Loucy (cell line): ENCODE measurements around the gene UNC45A.
A peak's percentile ranks its signal among the peaks of the same experiment; 100 is the strongest.

Source experiments
- H2AFZ ChIP-seq: fragments of 200-600 bp; sonication (generic); 2 replicates; pipeline ENCODE4 v1.6.0; 2016; ENCODE audit warnings: antibody characterized with exemption, mild to moderate bottlenecking, low read length, moderate library complexity
- H3F3A ChIP-seq: fragments of 200-600 bp; 2 replicates; pipeline ENCODE4 v1.6.0; 2016; ENCODE audit warnings: antibody characterized with exemption, low read depth, mild to moderate bottlenecking
- H3K27me3 ChIP-seq: fragments of 200-600 bp; sonication (generic); 2 replicates; pipeline ENCODE4 v1.6.1; 2014; ENCODE audit warnings: low read length, mild to moderate bottlenecking; ENCODE audit not compliant: insufficient read depth, poor library complexity, severe bottlenecking
- H3K36me3 ChIP-seq: fragments of 200-600 bp; sonication (generic); 2 replicates; pipeline ENCODE4 v1.6.1; 2016; ENCODE audit warnings: low read length; ENCODE audit not compliant: insufficient read depth
- H3K4me1 ChIP-seq: fragments of 200-600 bp; sonication (generic); 2 replicates; pipeline ENCODE4 v1.5.1; 2014; ENCODE audit warnings: low read length, mild to moderate bottlenecking; ENCODE audit not compliant: insufficient read depth, poor library complexity, severe bottlenecking
- H3K4me2 ChIP-seq: fragments of 200-600 bp; sonication (generic); 2 replicates; pipeline ENCODE4 v1.6.0; 2014; ENCODE audit warnings: antibody characterized with exemption, low read length, low read depth, mild to moderate bottlenecking; ENCODE audit not compliant: poor library complexity, severe bottlenecking
- H3K4me3 ChIP-seq: fragments of 200-600 bp; sonication (generic); 2 replicates; pipeline ENCODE4 v1.5.1; 2014; ENCODE audit warnings: low read length, mild to moderate bottlenecking, mixed read lengths; ENCODE audit not compliant: poor library complexity, severe bottlenecking
- H3K79me2 ChIP-seq: fragments of 200-600 bp; sonication (generic); 2 replicates; pipeline ENCODE4 v1.6.1; 2014; ENCODE audit warnings: low read length; ENCODE audit not compliant: insufficient read depth
- H3K9ac ChIP-seq: fragments of 200-600 bp; sonication (generic); 2 replicates; pipeline ENCODE4 v1.6.0; 2014; ENCODE audit warnings: mild to moderate bottlenecking, low read depth, low read length, moderate library complexity; ENCODE audit not compliant: poor library complexity, severe bottlenecking
- H3K9me2 ChIP-seq: fragments of 200-600 bp; sonication (generic); replicated peaks from 2 replicates; pipeline ENCODE4 v1.6.1; 2016; ENCODE audit warnings: low read depth, low read length, mixed read lengths
- H3K9me3 ChIP-seq: fragments of 200-600 bp; sonication (generic); 2 replicates; pipeline ENCODE4 v1.6.1; 2014; ENCODE audit warnings: mild to moderate bottlenecking, antibody characterized with exemption, low read length, low read depth; ENCODE audit not compliant: insufficient read depth
- H4K20me1 ChIP-seq: fragments of 200-600 bp; sonication (generic); 2 replicates; pipeline ENCODE4 v1.6.0; 2014; ENCODE audit warnings: antibody characterized with exemption, low read length, mild to moderate bottlenecking; ENCODE audit not compliant: insufficient read depth, poor library complexity, severe bottlenecking
- CTCF ChIP-seq: fragments of 200-600 bp; sonication (generic); conservative IDR thresholded peaks from 2 replicates; pipeline ENCODE4 v1.5.1; 2014; ENCODE audit warnings: mild to moderate bottlenecking, antibody characterized with exemption, low read length
- EZH2phosphoT487 ChIP-seq: fragments of 200-600 bp; IDR thresholded peaks from 2 replicates; pipeline ENCODE4 v1.6.1; 2018; ENCODE audit warnings: antibody characterized with exemption, mild to moderate bottlenecking, moderate library complexity, borderline replicate concordance

The UNC45A gene

GRCh38 chr15:90931575-90931827, 3.6 kb upstream of the UNC45A start:
- H4K20me1 ChIP-seq, result peaks cover 11% of the 10 kb centered on the region
- peak overlapping the region; percentile 85 for H3K4me2 ChIP-seq
- no peaks in the 10 kb centered on the region for H3K9me2 ChIP-seq
- peaks cover 30% of the 10 kb centered on the region for H3K79me2 ChIP-seq
- no peaks in the 10 kb centered on the region for H3K27me3 ChIP-seq
- peak overlapping the region; percentile 85 for H3K4me3 ChIP-seq
- no peak overlapping the region for H2AFZ ChIP-seq
- H3K36me3 ChIP-seq, result no peaks in the 10 kb centered on the region
- no peaks in the 10 kb centered on the region for H3K9me3 ChIP-seq
- TF ChIP-seq CTCF (no peak), EZH2phosphoT487 (no peak)
- peaks cover 40% of the 10 kb centered on the region for H3K4me1 ChIP-seq
- 0 out of 2 replicates have a peak, but pooled peaks cover 5% of the 10 kb centered on the region for H3F3A ChIP-seq
- H3K9ac ChIP-seq, result peak overlapping the region; percentile 82

GRCh38 chr15:90931828-90932659, 3.0 kb upstream of the UNC45A start, which contains the start of gene HDDC3:
Gene HDDC3 (minus strand): TSS chr15:90932549. CDS start chr15:90932540, 9 bp downstream.
- Histone ChIP-seq H3K36me3 (no peaks in the 10 kb centered on the region), H2AFZ (peak within 1 kb of the TSS; percentile 81), H3K9me2 (no peaks in the 10 kb centered on the region), H3K4me2 (peak within 1 kb of the TSS; percentile 85), H3K79me2 (peaks cover 36% of the 10 kb centered on the region), H3K4me3 (peak within 1 kb of the TSS; percentile 85), H3K4me1 (peaks cover 45% of the 10 kb centered on the region), H4K20me1 (peaks cover 16% of the 10 kb centered on the region), H3K9ac (peak within 1 kb of the TSS; percentile 82), H3F3A (0 out of 2 replicates have a peak, but pooled peaks cover 5% of the 10 kb centered on the region), H3K9me3 (no peaks in the 10 kb centered on the region), H3K27me3 (no peaks in the 10 kb centered on the region)
- TF ChIP-seq EZH2phosphoT487 (no peak), CTCF (peak; percentile 77)

- Histone ChIP-seq H3K36me3 (no peaks in the 10 kb centered on the region), H3K4me3 (peak overlapping the region; percentile 85), H2AFZ (peak overlapping the region; percentile 81), H3K9me2 (no peaks in the 10 kb centered on the region), H3F3A (0 out of 2 replicates have a peak, but pooled peaks cover 5% of the 10 kb centered on the region), H4K20me1 (peaks cover 18% of the 10 kb centered on the region), H3K9ac (peak overlapping the region; percentile 82), H3K9me3 (no peaks in the 10 kb centered on the region), H3K27me3 (no peaks in the 10 kb centered on the region), H3K4me1 (peaks cover 45% of the 10 kb centered on the region), H3K79me2 (peaks cover 39% of the 10 kb centered on the region), H3K4me2 (peak overlapping the region; percentile 85)
- TF ChIP-seq CTCF (no peak), EZH2phosphoT487 (no peak)
Measured at GRCh38 chr15:90932660-90932991, 2.5 kb upstream of the UNC45A start.
